ENCODE data around the gene PIAS4.

PIAS4 gene

DNA sequence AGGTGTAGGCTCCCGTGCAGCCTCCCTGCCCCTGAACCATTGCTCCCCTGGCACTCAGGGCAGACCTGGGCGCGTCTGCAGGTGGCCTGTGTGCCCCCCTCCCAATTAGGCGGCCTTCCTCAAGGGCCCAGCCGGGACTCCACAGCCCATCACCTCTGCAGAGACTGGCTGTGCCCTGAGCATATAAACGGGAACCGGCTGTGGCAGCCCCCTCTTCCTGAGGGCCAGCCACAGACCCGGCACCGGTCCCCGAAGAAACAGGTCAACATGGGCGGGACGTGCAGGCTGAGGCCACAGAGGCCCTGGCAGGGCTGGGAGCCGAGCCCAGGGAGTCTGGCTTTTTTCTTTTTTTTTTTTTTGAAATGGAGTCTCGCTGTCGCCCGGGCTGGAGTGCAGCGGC, 12.0 kb downstream of the PIAS4 start:
- no peak overlapping the region for H3K9ac ChIP-seq (ENCODE audit: low read length)
- H3K79me2 ChIP-seq (ENCODE audit: insufficient read depth, low read length) = peaks cover 32% of the 10 kb centered on the region; the same call in 1 of the 2 replicates
- H3F3A ChIP-seq (ENCODE audit: insufficient read depth) = no peaks in the 10 kb centered on the region

DNA sequence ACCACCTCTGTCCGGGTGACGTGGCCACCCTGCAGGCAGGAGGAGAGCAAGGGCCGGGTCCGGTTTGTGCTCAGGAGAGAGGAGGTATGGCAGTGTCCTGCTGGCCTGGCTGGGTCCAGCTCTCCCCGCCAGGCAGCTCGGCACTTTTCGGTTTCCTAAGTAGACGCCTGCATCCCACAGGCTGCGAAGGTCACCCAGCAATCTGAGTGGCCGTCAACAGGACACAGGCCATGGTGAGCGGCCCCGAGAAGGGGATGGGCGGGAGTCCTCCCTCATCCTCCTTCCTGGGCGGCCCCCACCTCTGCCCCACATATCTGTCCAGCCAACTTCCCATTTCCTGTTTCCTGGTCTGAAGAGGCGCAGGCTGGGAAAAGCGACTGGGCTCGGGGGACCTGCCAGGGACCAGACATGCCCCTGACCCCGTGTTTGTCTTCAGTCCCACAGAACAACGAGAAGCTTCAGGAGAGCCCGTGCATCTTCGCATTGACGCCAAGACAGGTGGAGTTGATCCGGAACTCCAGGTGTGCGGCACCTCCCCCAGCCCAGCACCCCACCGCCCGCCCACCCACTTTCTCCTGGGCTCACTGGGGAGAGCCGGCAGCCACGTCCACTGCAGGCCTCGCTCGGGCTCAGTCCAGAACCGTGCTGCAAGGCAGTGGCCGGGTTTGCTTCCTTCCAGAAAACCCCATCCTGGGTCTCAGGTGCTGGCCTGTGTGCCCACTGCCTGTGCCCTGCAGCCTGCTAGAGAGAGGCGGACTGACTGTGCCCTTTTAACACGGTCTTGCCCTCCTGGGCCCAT, 16.3 kb downstream of the PIAS4 start:
- no peak overlapping the region for H3K4me3 ChIP-seq (ENCODE audit: insufficient read depth, low read length, poor library complexity, severe bottlenecking)
- no peaks in the 10 kb centered on the region for H3K9me3 ChIP-seq (ENCODE audit: insufficient read depth, low read length)
- no peak overlapping the region for H3K27ac ChIP-seq (ENCODE audit: low read depth, low read length)
- no peaks in the 10 kb centered on the region for H3F3A ChIP-seq (ENCODE audit: insufficient read depth)
- H3K4me2 ChIP-seq (ENCODE audit: low read depth, low read length, poor library complexity, severe bottlenecking) = no peak overlapping the region
- no peaks in the 10 kb centered on the region for H3K9me2 ChIP-seq (replicated peaks; ENCODE audit: insufficient read depth, low read length)
- H3K9ac ChIP-seq (ENCODE audit: low read length) = no peak overlapping the region
- H2AFZ ChIP-seq (ENCODE audit: low read depth, low read length, severe bottlenecking) = no peak overlapping the region
- H3K79me2 ChIP-seq (ENCODE audit: insufficient read depth, low read length) = peaks cover 13% of the 10 kb centered on the region; the same call in 1 of the 2 replicates
- no peaks in the 10 kb centered on the region for H4K20me1 ChIP-seq (ENCODE audit: low read depth, low read length)
- H3K27me3 ChIP-seq (ENCODE audit: low read length) = no peaks in the 10 kb centered on the region
- no peak for TF ChIP-seq EZH2phosphoT487 (conservative IDR thresholded peaks at IDR 0.05; ENCODE audit: low read length)
- TF ChIP-seq, protein P1, sequence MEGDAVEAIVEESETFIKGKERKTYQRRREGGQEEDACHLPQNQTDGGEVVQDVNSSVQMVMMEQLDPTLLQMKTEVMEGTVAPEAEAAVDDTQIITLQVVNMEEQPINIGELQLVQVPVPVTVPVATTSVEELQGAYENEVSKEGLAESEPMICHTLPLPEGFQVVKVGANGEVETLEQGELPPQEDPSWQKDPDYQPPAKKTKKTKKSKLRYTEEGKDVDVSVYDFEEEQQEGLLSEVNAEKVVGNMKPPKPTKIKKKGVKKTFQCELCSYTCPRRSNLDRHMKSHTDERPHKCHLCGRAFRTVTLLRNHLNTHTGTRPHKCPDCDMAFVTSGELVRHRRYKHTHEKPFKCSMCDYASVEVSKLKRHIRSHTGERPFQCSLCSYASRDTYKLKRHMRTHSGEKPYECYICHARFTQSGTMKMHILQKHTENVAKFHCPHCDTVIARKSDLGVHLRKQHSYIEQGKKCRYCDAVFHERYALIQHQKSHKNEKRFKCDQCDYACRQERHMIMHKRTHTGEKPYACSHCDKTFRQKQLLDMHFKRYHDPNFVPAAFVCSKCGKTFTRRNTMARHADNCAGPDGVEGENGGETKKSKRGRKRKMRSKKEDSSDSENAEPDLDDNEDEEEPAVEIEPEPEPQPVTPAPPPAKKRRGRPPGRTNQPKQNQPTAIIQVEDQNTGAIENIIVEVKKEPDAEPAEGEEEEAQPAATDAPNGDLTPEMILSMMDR (IDR thresholded peaks at IDR 0.05; ENCODE audit: insufficient read depth, low read length, poor library complexity, severe bottlenecking) = no peak
- H3K36me3 ChIP-seq (ENCODE audit: low read length) = no peaks in the 10 kb centered on the region

More for the DNA sequence above, 12.0 kb downstream of the PIAS4 start:
- H3K4me2 ChIP-seq (ENCODE audit: low read depth, low read length, poor library complexity, severe bottlenecking) = no peak overlapping the region
- H3K27me3 ChIP-seq (ENCODE audit: low read length) = no peaks in the 10 kb centered on the region
- no peak overlapping the region for H3K4me3 ChIP-seq (ENCODE audit: insufficient read depth, low read length, poor library complexity, severe bottlenecking)
- no peaks in the 10 kb centered on the region for H3K36me3 ChIP-seq (ENCODE audit: low read length)
- H4K20me1 ChIP-seq (ENCODE audit: low read depth, low read length) = no peaks in the 10 kb centered on the region
- H3K9me2 ChIP-seq (replicated peaks; ENCODE audit: insufficient read depth, low read length) = no peaks in the 10 kb centered on the region
- no peak overlapping the region for H3K27ac ChIP-seq (ENCODE audit: low read depth, low read length)
- no peak for TF ChIP-seq EZH2phosphoT487 (conservative IDR thresholded peaks at IDR 0.05; ENCODE audit: low read length)
- TF ChIP-seq, protein P1 (IDR thresholded peaks at IDR 0.05; ENCODE audit: insufficient read depth, low read length, poor library complexity, severe bottlenecking) = no peak
- H3K9me3 ChIP-seq (ENCODE audit: insufficient read depth, low read length) = no peaks in the 10 kb centered on the region
- no peak overlapping the region for H2AFZ ChIP-seq (ENCODE audit: low read depth, low read length, severe bottlenecking)

DNA sequence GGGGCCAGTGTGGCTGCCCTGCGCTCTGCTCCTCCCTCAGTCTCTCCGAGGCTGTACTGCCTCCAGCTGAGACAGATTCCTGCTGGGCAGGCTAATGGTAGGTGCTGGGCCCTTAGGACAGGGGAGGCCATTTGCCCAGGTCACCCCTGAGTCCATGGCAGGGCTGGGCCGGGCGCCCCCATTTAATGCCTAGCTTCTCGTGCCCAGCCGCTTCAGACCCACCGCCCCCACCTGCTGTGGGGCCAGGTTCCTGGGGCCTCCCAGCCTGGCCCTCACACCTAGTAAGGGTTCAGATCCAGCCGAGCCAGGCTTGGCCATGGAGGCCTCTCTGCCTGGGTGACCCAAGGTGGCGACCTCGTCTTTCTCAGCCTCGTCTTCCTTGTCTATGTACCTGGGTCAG, 17.8 kb downstream of the PIAS4 start:
- Histone ChIP-seq H2AFZ (ENCODE audit: low read depth, low read length, severe bottlenecking) (no peak overlapping the region), H3K9ac (ENCODE audit: low read length) (no peak overlapping the region), H3K79me2 (ENCODE audit: insufficient read depth, low read length) (peaks cover 9% of the 10 kb centered on the region; the same call in 1 of the 2 replicates), H3K4me3 (ENCODE audit: insufficient read depth, low read length, poor library complexity, severe bottlenecking) (no peak overlapping the region), H3K27me3 (ENCODE audit: low read length) (no peaks in the 10 kb centered on the region), H3K4me2 (ENCODE audit: low read depth, low read length, poor library complexity, severe bottlenecking) (no peak overlapping the region), H4K20me1 (ENCODE audit: low read depth, low read length) (no peaks in the 10 kb centered on the region), H3K27ac (ENCODE audit: low read depth, low read length) (no peak overlapping the region), H3K36me3 (ENCODE audit: low read length) (no peaks in the 10 kb centered on the region), H3K9me3 (ENCODE audit: insufficient read depth, low read length) (no peaks in the 10 kb centered on the region), H3F3A (ENCODE audit: insufficient read depth) (no peaks in the 10 kb centered on the region), H3K9me2 (replicated peaks; ENCODE audit: insufficient read depth, low read length) (no peaks in the 10 kb centered on the region)
- no peak for TF ChIP-seq EZH2phosphoT487 (conservative IDR thresholded peaks at IDR 0.05; ENCODE audit: low read length)
- TF ChIP-seq, protein P1 (IDR thresholded peaks at IDR 0.05; ENCODE audit: insufficient read depth, low read length, poor library complexity, severe bottlenecking) = no peak

All from SU-DHL-6 (cell line).